B cell (primary cell): ENCODE measurements around the gene PLP2.

Source experiments
- EZH2 ChIP-seq: IDR thresholded peaks from 2 replicates; pipeline ENCODE4 v1.6.1; 2012; ENCODE audit warnings: borderline replicate concordance, low read depth, mild to moderate bottlenecking, moderate library complexity, low read length; ENCODE audit not compliant: insufficient read depth, poor library complexity, severe bottlenecking
- TF ChIP-seq, protein P1 (sequence below): fragments of 200-600 bp; IDR thresholded peaks from one replicate; pipeline ENCODE4 v1.8.0; 2022; ENCODE audit warnings: antibody characterized with exemption, mild to moderate bottlenecking

- TF ChIP-seq, protein P1, sequence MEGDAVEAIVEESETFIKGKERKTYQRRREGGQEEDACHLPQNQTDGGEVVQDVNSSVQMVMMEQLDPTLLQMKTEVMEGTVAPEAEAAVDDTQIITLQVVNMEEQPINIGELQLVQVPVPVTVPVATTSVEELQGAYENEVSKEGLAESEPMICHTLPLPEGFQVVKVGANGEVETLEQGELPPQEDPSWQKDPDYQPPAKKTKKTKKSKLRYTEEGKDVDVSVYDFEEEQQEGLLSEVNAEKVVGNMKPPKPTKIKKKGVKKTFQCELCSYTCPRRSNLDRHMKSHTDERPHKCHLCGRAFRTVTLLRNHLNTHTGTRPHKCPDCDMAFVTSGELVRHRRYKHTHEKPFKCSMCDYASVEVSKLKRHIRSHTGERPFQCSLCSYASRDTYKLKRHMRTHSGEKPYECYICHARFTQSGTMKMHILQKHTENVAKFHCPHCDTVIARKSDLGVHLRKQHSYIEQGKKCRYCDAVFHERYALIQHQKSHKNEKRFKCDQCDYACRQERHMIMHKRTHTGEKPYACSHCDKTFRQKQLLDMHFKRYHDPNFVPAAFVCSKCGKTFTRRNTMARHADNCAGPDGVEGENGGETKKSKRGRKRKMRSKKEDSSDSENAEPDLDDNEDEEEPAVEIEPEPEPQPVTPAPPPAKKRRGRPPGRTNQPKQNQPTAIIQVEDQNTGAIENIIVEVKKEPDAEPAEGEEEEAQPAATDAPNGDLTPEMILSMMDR = no peak
- TF ChIP-seq EZH2 = no peak
Measured at GRCh38 chrX:49165901-49166881, 5.5 kb upstream of the PLP2 start.
